ENCODE results near the gene ARTN. TPM values are rescaled to one million over a fixed set of nuclear protein-coding genes. Genes with fewer than 3 reads are reported as not detected.

The ARTN gene
- total and polyA plus RNA-seq, 7 experiments from 2014 or later: 0.51 to 2.2 (median 0.68) TPM; not detected in 2

- H3K9me3 Mint-ChIP-seq: no peaks in the 10 kb centered on the region
- no peak overlapping the region for H3K27ac Mint-ChIP-seq
- H3K4me1 Mint-ChIP-seq: peaks cover 12 to 37% (median 32%) of the 10 kb centered on the region in 7 donors
- H3K36me3 Mint-ChIP-seq: peaks cover 6 to 20% (median 9%) of the 10 kb centered on the region in 5 donors
- CTCF ChIA-PET: no interaction called here
- Histone ChIP-seq H3K36me3 (ENCODE audit: control insufficient read depth in 2 of 3, insufficient read depth in 3 of 3, low read length in 3 of 3) (peaks cover 0 to 21% (median 0%) of the 10 kb centered on the region in 3 experiments), H3K27me3 (ENCODE audit: control insufficient read depth in 2 of 2, insufficient read depth in 2 of 2, low read length in 2 of 2) (no peaks in the 10 kb centered on the region), H3K27ac (ENCODE audit: low read depth, low read length) (no peak overlapping the region), H3K4me3 (ENCODE audit: low read length) (no peak overlapping the region), H3K9me3 (ENCODE audit: control insufficient read depth in 2 of 3, low read length in 3 of 3) (no peaks in the 10 kb centered on the region), H3K4me1 (ENCODE audit: control insufficient read depth in 2 of 2, insufficient read depth in 2 of 2, low read length in 2 of 2) (peaks cover 2% of the 10 kb centered on the region in 2 donors)
- H3K27me3 Mint-ChIP-seq: no peaks in the 10 kb centered on the region
- no peak for DNase-seq
- no peak overlapping the region for H3K4me3 Mint-ChIP-seq
- intact Hi-C loops (cut with micrococcal nuclease): no loop called here
- no peak for ATAC-seq
- POLR2A ChIA-PET: interaction anchor here (1.6 kb wide), 1 partner anchor 14 kb away, joined by 3 read pairs; no protein-coding TSS in a partner anchor
Observed at GRCh38 chr1:43952731-43953346, 19.2 kb downstream of the ARTN start.

- no peaks in the 10 kb centered on the region for H3K4me1 ChIP-seq (ENCODE audit: control insufficient read depth in 2 of 2, insufficient read depth in 2 of 2, low read length in 2 of 2)
- no peak overlapping the region for H3K27ac Mint-ChIP-seq
- DNase-seq (no peak), ATAC-seq (no peak)
- POLR2A ChIA-PET: interaction anchor here (1.6 kb wide), 1 partner anchor 13 kb away, joined by 3 read pairs; no protein-coding TSS in a partner anchor
- peaks cover 6 to 32% (median 28%) of the 10 kb centered on the region in 7 donors for H3K4me1 Mint-ChIP-seq
- CTCF ChIA-PET: no interaction called here
- no peaks in the 10 kb centered on the region for H3K27me3 ChIP-seq (ENCODE audit: control insufficient read depth in 2 of 2, insufficient read depth in 2 of 2, low read length in 2 of 2)
- no peaks in the 10 kb centered on the region for H3K9me3 ChIP-seq (ENCODE audit: control insufficient read depth in 2 of 3, low read length in 3 of 3)
- peaks cover 7 to 25% (median 9%) of the 10 kb centered on the region in 5 donors for H3K36me3 Mint-ChIP-seq
- H3K36me3 ChIP-seq (ENCODE audit: control insufficient read depth in 2 of 3, insufficient read depth in 3 of 3, low read length in 3 of 3): peaks cover 0 to 26% (median 0%) of the 10 kb centered on the region in 3 experiments
- intact Hi-C loops (cut with micrococcal nuclease): no loop called here
- no peak overlapping the region for H3K4me3 Mint-ChIP-seq
- no peaks in the 10 kb centered on the region for H3K9me3 Mint-ChIP-seq
- H3K27ac ChIP-seq (ENCODE audit: low read depth, low read length): no peak overlapping the region
- H3K27me3 Mint-ChIP-seq: no peaks in the 10 kb centered on the region
- H3K4me3 ChIP-seq (ENCODE audit: low read length): no peak overlapping the region
Observed at GRCh38 chr1:43953361-43953760, 19.8 kb downstream of the ARTN start.

GRCh38 chr1:43954036-43954435, 20.4 kb downstream of the ARTN start:
- ATAC-seq (no peak), DNase-seq (no peak)
- Mint-ChIP-seq H3K9me3 (no peaks in the 10 kb centered on the region), H3K27me3 (no peaks in the 10 kb centered on the region), H3K4me1 (peaks cover 0 to 26% (median 21%) of the 10 kb centered on the region in 7 donors), H3K4me3 (no peak overlapping the region), H3K36me3 (peaks cover 7 to 32% (median 12%) of the 10 kb centered on the region in 5 donors), H3K27ac (no peak overlapping the region)
- H3K27ac ChIP-seq (ENCODE audit: low read depth, low read length): no peak overlapping the region
- intact Hi-C loops (cut with micrococcal nuclease): no loop called here
- H3K4me1 ChIP-seq (ENCODE audit: control insufficient read depth in 2 of 2, insufficient read depth in 2 of 2, low read length in 2 of 2): no peaks in the 10 kb centered on the region
- H3K27me3 ChIP-seq (ENCODE audit: control insufficient read depth in 2 of 2, insufficient read depth in 2 of 2, low read length in 2 of 2): no peaks in the 10 kb centered on the region
- H3K36me3 ChIP-seq (ENCODE audit: control insufficient read depth in 2 of 3, insufficient read depth in 3 of 3, low read length in 3 of 3): peaks cover 0 to 33% (median 0%) of the 10 kb centered on the region in 3 experiments
- ChIA-PET CTCF (no interaction called here), POLR2A (interaction anchor here (1.6 kb wide), 1 partner anchor 12 kb away, joined by 3 read pairs; no protein-coding TSS in a partner anchor)
- no peaks in the 10 kb centered on the region for H3K9me3 ChIP-seq (ENCODE audit: control insufficient read depth in 2 of 3, low read length in 3 of 3)
- H3K4me3 ChIP-seq (ENCODE audit: low read length): no peak overlapping the region

GRCh38 chr1:43956234-43956633, 22.6 kb downstream of the ARTN start:
- H3K27me3 ChIP-seq (ENCODE audit: control insufficient read depth in 2 of 2, insufficient read depth in 2 of 2, low read length in 2 of 2): no peaks in the 10 kb centered on the region
- intact Hi-C loops (cut with micrococcal nuclease): no loop called here
- H3K4me1 ChIP-seq (ENCODE audit: control insufficient read depth in 2 of 2, insufficient read depth in 2 of 2, low read length in 2 of 2): no peaks in the 10 kb centered on the region
- peaks cover 0 to 8% (median 7%) of the 10 kb centered on the region in 7 donors for H3K4me1 Mint-ChIP-seq
- H3K9me3 Mint-ChIP-seq: no peaks in the 10 kb centered on the region
- H3K4me3 Mint-ChIP-seq: no peak overlapping the region
- peaks cover 0 to 43% (median 0%) of the 10 kb centered on the region in 3 experiments for H3K36me3 ChIP-seq (ENCODE audit: control insufficient read depth in 2 of 3, insufficient read depth in 3 of 3, low read length in 3 of 3)
- H3K27ac Mint-ChIP-seq: peak overlapping the region in 1 of 9 donors; percentile 62
- no peak overlapping the region for H3K4me3 ChIP-seq (ENCODE audit: low read length)
- no peak overlapping the region for H3K27ac ChIP-seq (ENCODE audit: low read depth, low read length)
- H3K36me3 Mint-ChIP-seq: peaks cover 0 to 29% (median 12%) of the 10 kb centered on the region in 5 donors
- DNase-seq: no peak
- no peaks in the 10 kb centered on the region for H3K27me3 Mint-ChIP-seq
- CTCF ChIA-PET: no interaction called here
- no peaks in the 10 kb centered on the region for H3K9me3 ChIP-seq (ENCODE audit: control insufficient read depth in 2 of 3, low read length in 3 of 3)
- ATAC-seq: no peak
- POLR2A ChIA-PET: no interaction called here

- Mint-ChIP-seq H3K9me3 (no peaks in the 10 kb centered on the region), H3K4me1 (peaks cover 0 to 6% (median 0%) of the 10 kb centered on the region in 7 donors), H3K36me3 (peaks cover 3 to 29% (median 16%) of the 10 kb centered on the region in 5 donors), H3K27me3 (no peaks in the 10 kb centered on the region), H3K27ac (peak overlapping the region in 1 of 9 donors; percentile 70), H3K4me3 (no peak overlapping the region)
- ATAC-seq: no peak
- H3K36me3 ChIP-seq (ENCODE audit: control insufficient read depth in 2 of 3, insufficient read depth in 3 of 3, low read length in 3 of 3): peaks cover 0 to 49% (median 0%) of the 10 kb centered on the region in 3 experiments
- H3K4me1 ChIP-seq (ENCODE audit: control insufficient read depth in 2 of 2, insufficient read depth in 2 of 2, low read length in 2 of 2): no peaks in the 10 kb centered on the region
- ChIA-PET POLR2A (no interaction called here), CTCF (interaction anchor here (1.3 kb wide), 1 partner anchor 23 kb away, joined by 5 read pairs; no protein-coding TSS in a partner anchor)
- no peak overlapping the region for H3K4me3 ChIP-seq (ENCODE audit: low read length)
- no peaks in the 10 kb centered on the region for H3K27me3 ChIP-seq (ENCODE audit: control insufficient read depth in 2 of 2, insufficient read depth in 2 of 2, low read length in 2 of 2)
- no peak for DNase-seq
- intact Hi-C loops (cut with micrococcal nuclease): no loop called here
- H3K27ac ChIP-seq (ENCODE audit: low read depth, low read length): no peak overlapping the region
- no peaks in the 10 kb centered on the region for H3K9me3 ChIP-seq (ENCODE audit: control insufficient read depth in 2 of 3, low read length in 3 of 3)
Observed at GRCh38 chr1:43957407-43958040, 23.9 kb downstream of the ARTN start.

GRCh38 chr1:43958351-43959255, 25.0 kb downstream of the ARTN start:
- peaks cover 4 to 34% (median 19%) of the 10 kb centered on the region in 5 donors for H3K36me3 Mint-ChIP-seq
- CTCF ChIA-PET: interaction anchor here (1.3 kb wide), 1 partner anchor 24 kb away, joined by 5 read pairs; no protein-coding TSS in a partner anchor
- POLR2A ChIA-PET: no interaction called here

More at GRCh38 chr1:43958351-43959255, 25.0 kb downstream of the ARTN start:
- no peaks in the 10 kb centered on the region for H3K27me3 Mint-ChIP-seq
- Histone ChIP-seq H3K9me3 (ENCODE audit: control insufficient read depth in 2 of 3, low read length in 3 of 3) (no peaks in the 10 kb centered on the region), H3K27me3 (ENCODE audit: control insufficient read depth in 2 of 2, insufficient read depth in 2 of 2, low read length in 2 of 2) (no peaks in the 10 kb centered on the region), H3K27ac (ENCODE audit: low read depth, low read length) (no peak overlapping the region), H3K4me3 (ENCODE audit: low read length) (no peak overlapping the region), H3K36me3 (ENCODE audit: control insufficient read depth in 2 of 3, insufficient read depth in 3 of 3, low read length in 3 of 3) (peaks cover 0 to 49% (median 0%) of the 10 kb centered on the region in 3 experiments), H3K4me1 (ENCODE audit: control insufficient read depth in 2 of 2, insufficient read depth in 2 of 2, low read length in 2 of 2) (no peaks in the 10 kb centered on the region)
- DNase-seq (no peak), ATAC-seq (no peak)
- intact Hi-C loops (cut with micrococcal nuclease): no loop called here
- no peaks in the 10 kb centered on the region for H3K9me3 Mint-ChIP-seq
- H3K4me3 Mint-ChIP-seq: no peak overlapping the region
- no peak overlapping the region for H3K27ac Mint-ChIP-seq
- peaks cover 0 to 6% (median 0%) of the 10 kb centered on the region in 7 donors for H3K4me1 Mint-ChIP-seq

Data from naive thymus-derived CD4-positive, alpha-beta T cell (primary cell).